A549 (cell line): ENCODE results near the gene ITFG1. TPM values are rescaled to one million over a fixed set of nuclear protein-coding genes. Genes with fewer than 3 reads are reported as not detected.
A peak's percentile ranks its signal among the peaks of the same experiment; 100 is the strongest.
"Not testable (repeated sequence)": the region's sequence is repeated elsewhere in the genome, so short reads cannot be mapped to it uniquely, and the experiment has no call there.

Experiments used
- ATAC-seq, 2 experiments: fragments of 200-7000 bp in 1 of 2; fragments of >200 bp in 1 of 2; cut with Nextera tagmentation in 1 of 2; cut with Tn5 transposase in 1 of 2; 3 replicates each; pipeline versions ENCODE4 v1.8.0 to v1.9.1; 2018 to 2020; ENCODE audit warnings: mild to moderate bottlenecking in 1 of 2, moderate library complexity in 1 of 2
- CTCF ChIA-PET: fragments of 300-600 bp; sonication (Branson Sonifier 250); formaldehyde crosslinking; extraction: SDS; loops from one replicate; lab custom pipeline; 2021; ENCODE audit warnings: antibody characterized with exemption, inconsistent platforms; lab: Yijun Ruan, JAX
- POLR2A ChIA-PET: fragments of 350-600 bp; formaldehyde crosslinking; extraction: SDS; loops from one replicate; lab custom pipeline; 2021; ENCODE audit warnings: antibody characterized with exemption, inconsistent platforms; lab: Yijun Ruan, JAX
- DNase-seq, 2 experiments: peaks; one replicate each; pipeline versions ENCODE4 v3.0.0 to v3.0.0-alpha.2; 2011 to 2016; ENCODE audit warnings: low read depth in 1 of 2, low spot score in 1 of 2
- FAIRE-seq: peaks from 2 replicates; lab custom pipeline; 2011; peaks lifted over from hg19 to GRCh38; lab: Jason Lieb, UNC
- H3K27ac ChIP-seq, 2 experiments: fragments of >200 bp; sonication (Bioruptor Twin); formaldehyde crosslinking; 3 replicates each; pipeline ENCODE4 v1.5.1; 2016 to 2017
- H3K4me1 ChIP-seq: fragments of >200 bp; sonication (Bioruptor Twin); formaldehyde crosslinking; 3 replicates; pipeline ENCODE4 v1.6.1; 2016
- H3K4me2 ChIP-seq: fragments of >200 bp; sonication (Bioruptor Twin); formaldehyde crosslinking; 3 replicates; pipeline ENCODE4 v1.6.1; 2016
- H3K4me3 ChIP-seq: fragments of >200 bp; sonication (Bioruptor Twin); formaldehyde crosslinking; 3 replicates; pipeline ENCODE4 v1.5.1; 2016
- H3K9me3 ChIP-seq: fragments of >200 bp; sonication (Bioruptor Twin); formaldehyde crosslinking; 3 replicates; pipeline ENCODE4 v1.6.1; 2016
- CEBPB ChIP-seq, 2 experiments: fragments of >200 bp in 1 of 2; sonication (Bioruptor Twin) in 1 of 2; formaldehyde crosslinking in 1 of 2; IDR thresholded peaks; 2 replicates each; pipeline ENCODE4 v1.6.1; 2012 to 2016
- EHF ChIP-seq: fragments of 250-450 bp; sonication (Bioruptor Pico); IDR thresholded peaks from 2 replicates; pipeline ENCODE4 v1.5.0; 2020; ENCODE audit warnings: mild to moderate bottlenecking
- FOXS1 ChIP-seq: fragments of 250-450 bp; sonication (Bioruptor Pico); IDR thresholded peaks from 2 replicates; pipeline ENCODE4 v1.5.0; 2020; ENCODE audit warnings: mild to moderate bottlenecking, moderate library complexity
- GATA3 ChIP-seq: IDR thresholded peaks from 2 replicates; pipeline ENCODE4 v1.6.1; 2012; ENCODE audit warnings: borderline replicate concordance
- HOXB13 ChIP-seq: fragments of 250-450 bp; sonication (Bioruptor Pico); IDR thresholded peaks from 2 replicates; pipeline ENCODE4 v1.5.0; 2020; ENCODE audit warnings: low read depth, mild to moderate bottlenecking, moderate library complexity
- HOXB5 ChIP-seq: fragments of 250-450 bp; sonication (Bioruptor Pico); IDR thresholded peaks from 2 replicates; pipeline ENCODE4 v1.5.0; 2020; ENCODE audit warnings: mild to moderate bottlenecking, moderate library complexity
- KDM1A ChIP-seq: fragments of 200-600 bp; sonication (generic); IDR thresholded peaks from 2 replicates; pipeline ENCODE4 v1.6.1; 2016; ENCODE audit warnings: low read depth, mild to moderate bottlenecking
- KDM5A ChIP-seq: fragments of 200-600 bp; sonication (generic); IDR thresholded peaks from 2 replicates; pipeline ENCODE4 v1.6.1; 2016; ENCODE audit warnings: antibody characterized with exemption, mild to moderate bottlenecking
- MYC ChIP-seq: IDR thresholded peaks from 2 replicates; pipeline ENCODE4 v1.6.1; 2012; ENCODE audit warnings: mild to moderate bottlenecking, inconsistent platforms, low read length, improper control_type of control experiment, borderline replicate concordance
- NFE2L2 ChIP-seq: fragments of 150-350 bp; conservative IDR thresholded peaks from 2 replicates; pipeline ENCODE4 v1.6.1; 2014; ENCODE audit warnings: low read length
- POLR2A ChIP-seq: IDR thresholded peaks from 2 replicates; pipeline ENCODE4 v1.6.1; 2012; ENCODE audit warnings: mild to moderate bottlenecking, low read length
- RCOR1 ChIP-seq: fragments of 150-350 bp; IDR thresholded peaks from 2 replicates; pipeline ENCODE4 v1.6.1; 2014; ENCODE audit warnings: antibody characterized with exemption, low read length, low read depth
- REST ChIP-seq: fragments of 200-600 bp; sonication (generic); IDR thresholded peaks from 2 replicates; pipeline ENCODE4 v1.6.1; 2016; ENCODE audit warnings: antibody characterized with exemption, mild to moderate bottlenecking, moderate library complexity
- RNF2 ChIP-seq: fragments of 200-600 bp; sonication (generic); IDR thresholded peaks from 2 replicates; pipeline ENCODE4 v1.6.1; 2016; ENCODE audit warnings: low read depth, mild to moderate bottlenecking, antibody characterized with exemption, moderate library complexity, borderline replicate concordance
- SMC3 ChIP-seq: fragments of >200 bp; sonication (Bioruptor Twin); formaldehyde crosslinking; IDR thresholded peaks from 3 replicates; pipeline ENCODE4 v1.6.1; 2018; ENCODE audit warnings: inconsistent platforms
- SREBF2 ChIP-seq: fragments of 450-650 bp; IDR thresholded peaks from 2 replicates; pipeline ENCODE4 v1.6.1; 2014; ENCODE audit warnings: mild to moderate bottlenecking, moderate library complexity
- ZC3H11A ChIP-seq: fragments of 450-650 bp; IDR thresholded peaks from 2 replicates; pipeline ENCODE4 v1.6.1; 2014; ENCODE audit warnings: antibody characterized with exemption, mild to moderate bottlenecking
- ZFP36 ChIP-seq: fragments of 450-650 bp; IDR thresholded peaks from 2 replicates; pipeline ENCODE4 v1.6.1; 2014; ENCODE audit warnings: borderline replicate concordance; ENCODE audit not compliant: partially characterized antibody
- WGBS: methylation state at CpG from one replicate; pipeline ENCODE4 v1.1.6; 2017; ENCODE audit errors: missing lambda C conversion rate; 5-methylcytosine and 5-hydroxymethylcytosine counted together
- polyA plus RNA-seq, 4 experiments: library from polyadenylated mRNA; depleted of rRNA in 3 of 4; stranded (reverse); fragments of >200 nt; fragmentation: RNase III in 1 of 4; extraction: RNeasy Plus Mini Kit Qiagen cat#74134 plus additional on column Dnase treatment in 1 of 4; gene quantifications; 2 replicates in 3 of 4; 3 replicates in 1 of 4; pipeline ENCODE4 v1.2.3, GENCODE V29; 2011 to 2017

ITFG1 gene
- polyA plus RNA-seq, 2 of the 4 experiments (the other 2 are of a cell fraction), result 32.9 to 112 TPM

- Histone ChIP-seq H3K4me3 (no peak overlapping the region), H3K4me2 (no peak overlapping the region), H3K9me3 (no peaks in the 10 kb centered on the region), H3K27ac (no peak overlapping the region), H3K4me1 (peaks cover 2% of the 10 kb centered on the region; the same call in 1 of the 3 replicates)
- ChIA-PET POLR2A (no interaction called here), CTCF (interaction anchor here (1.2 kb wide), 1 partner anchor 27 kb away, joined by 3 read pairs; no protein-coding TSS in a partner anchor)
- no peak for TF ChIP-seq POLR2A
- TF ChIP-seq SMC3, result no peak
- no peak for TF ChIP-seq REST
- TF ChIP-seq FOXS1, result no peak
- TF ChIP-seq CEBPB (IDR thresholded peaks at IDR 0.05), result no peak
- no peak for TF ChIP-seq RNF2
- no peak for TF ChIP-seq SREBF2
- no peak for TF ChIP-seq NFE2L2
- no peak for TF ChIP-seq KDM5A
- no peak for TF ChIP-seq HOXB13 (CRISPR knock-in tag)
- 92% methylated on average over 1 of the region's 1 CpG for WGBS
- FAIRE-seq, result no peak
- ATAC-seq, result no peak
- no peak for DNase-seq
Observed at GRCh38 chr16:47363761-47364160, 97.1 kb downstream of the ITFG1 start.

DNA sequence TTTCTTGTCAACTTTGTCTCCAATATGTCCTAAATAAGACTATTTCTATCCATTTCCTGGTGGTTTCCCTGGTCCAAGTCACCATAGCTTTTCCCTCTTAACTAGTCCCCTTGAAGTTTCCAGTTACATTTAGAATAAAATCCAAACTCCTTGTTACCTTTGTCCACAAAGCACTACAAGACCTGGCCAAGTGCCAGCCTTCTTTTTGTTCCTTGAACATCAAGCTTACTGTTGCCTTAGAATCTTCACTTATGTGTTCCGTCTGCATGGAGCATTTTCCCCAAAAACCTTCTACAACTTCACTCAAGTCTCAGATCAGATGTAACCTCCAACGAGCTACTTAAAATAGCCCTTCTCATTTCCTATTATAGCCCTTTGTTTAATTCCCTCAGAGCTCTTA, 101.4 kb downstream of the ITFG1 start:
- CTCF ChIA-PET, result no interaction called here
- H3K9me3 ChIP-seq, result no peaks in the 10 kb centered on the region
- POLR2A ChIA-PET, result no interaction called here
- TF ChIP-seq HOXB5, result no peak
- TF ChIP-seq GATA3, result no peak
- no peak for TF ChIP-seq EHF
- no peak for TF ChIP-seq RCOR1
- TF ChIP-seq MYC, result no peak
- no peak for TF ChIP-seq REST
- no peak for TF ChIP-seq ZC3H11A
- TF ChIP-seq, all 56 proteins: peak for 0
- DNase-seq (no peak), ATAC-seq (no peak), FAIRE-seq (no peak)
- Histone ChIP-seq H3K4me1 (peaks cover 3% of the 10 kb centered on the region; the same call in 1 of the 3 replicates), H3K4me2 (no peak overlapping the region), H3K4me3 (no peak overlapping the region), H3K27ac (no peak overlapping the region)
- WGBS, result 79% methylated on average over 2 of the region's 2 CpGs

DNA sequence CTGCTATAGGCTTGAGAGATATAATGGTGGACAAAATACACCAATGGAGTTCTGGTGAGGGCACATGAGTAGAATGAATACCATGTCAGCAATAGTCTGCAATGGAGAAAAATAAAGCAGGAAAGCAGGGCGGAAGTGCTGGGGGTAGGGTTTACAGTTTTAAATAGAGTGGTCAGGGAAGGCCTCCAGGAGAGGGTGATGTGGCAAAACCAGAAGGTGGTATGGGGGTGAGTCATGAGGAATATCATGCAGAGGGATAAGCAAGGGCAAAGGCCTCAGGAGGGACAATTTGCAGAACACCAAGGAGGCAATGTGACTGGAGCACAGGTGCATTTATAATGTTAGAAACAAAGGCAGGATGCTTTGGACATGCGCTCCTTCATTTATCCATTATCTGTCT, 102.0 kb downstream of the ITFG1 start:
- Histone ChIP-seq H3K4me3 (no peak overlapping the region), H3K9me3 (no peaks in the 10 kb centered on the region), H3K4me1 (peaks cover 3% of the 10 kb centered on the region; the same call in 1 of the 3 replicates), H3K27ac (no peak overlapping the region), H3K4me2 (no peak overlapping the region)
- no peak for ATAC-seq
- ChIA-PET POLR2A (no interaction called here), CTCF (interaction anchor here (0.6 kb wide), 1 partner anchor 139 kb away, joined by 3 read pairs; no protein-coding TSS in a partner anchor)
- DNase-seq, result peak in 1 of 2 experiments; percentile 6
- WGBS, result 91% methylated on average over 2 of the region's 2 CpGs
- FAIRE-seq, result no peak
- TF ChIP-seq KDM1A, result no peak
- no peak for TF ChIP-seq ZFP36

DNA sequence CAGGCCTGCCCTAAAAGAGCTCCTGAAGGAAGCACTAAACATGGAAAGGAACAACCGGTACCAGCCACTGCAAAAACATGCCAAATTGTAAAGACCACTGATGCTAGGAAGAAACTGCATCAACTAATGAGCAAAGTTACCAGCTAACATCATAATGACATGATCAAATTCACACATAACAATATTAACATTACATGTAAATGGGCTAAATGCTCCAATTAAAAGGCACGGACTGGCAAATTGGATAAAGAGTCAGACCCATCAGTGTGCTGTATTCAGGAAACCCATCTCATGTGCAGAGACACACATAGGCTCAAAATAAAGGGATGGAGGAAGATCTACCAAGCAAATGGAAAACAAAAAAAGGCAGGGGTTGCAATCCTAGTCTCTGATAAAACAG, 111.8 kb downstream of the ITFG1 start:
- H3K4me1 ChIP-seq, H3K9me3 ChIP-seq, H3K4me3 ChIP-seq, DNase-seq, CTCF ChIA-PET, H3K4me2 ChIP-seq, H3K27ac ChIP-seq, POLR2A ChIA-PET, ATAC-seq, FAIRE-seq: not testable (repeated sequence)
- WGBS, result 89% methylated on average over 2 of the region's 2 CpGs

GRCh38 chr16:47347021-47347696, 113.7 kb downstream of the ITFG1 start:
- POLR2A ChIA-PET, FAIRE-seq: not testable (repeated sequence)
- WGBS, result 92% methylated on average over 21 of the region's 23 CpGs

More at GRCh38 chr16:47347021-47347696, 113.7 kb downstream of the ITFG1 start:
- H3K27ac ChIP-seq, H3K4me1 ChIP-seq, H3K4me3 ChIP-seq, H3K9me3 ChIP-seq, H3K4me2 ChIP-seq, ATAC-seq, CTCF ChIA-PET, DNase-seq: not testable (repeated sequence)
